ENCODE data around the gene ST8SIA3.

The ST8SIA3 gene

DNA sequence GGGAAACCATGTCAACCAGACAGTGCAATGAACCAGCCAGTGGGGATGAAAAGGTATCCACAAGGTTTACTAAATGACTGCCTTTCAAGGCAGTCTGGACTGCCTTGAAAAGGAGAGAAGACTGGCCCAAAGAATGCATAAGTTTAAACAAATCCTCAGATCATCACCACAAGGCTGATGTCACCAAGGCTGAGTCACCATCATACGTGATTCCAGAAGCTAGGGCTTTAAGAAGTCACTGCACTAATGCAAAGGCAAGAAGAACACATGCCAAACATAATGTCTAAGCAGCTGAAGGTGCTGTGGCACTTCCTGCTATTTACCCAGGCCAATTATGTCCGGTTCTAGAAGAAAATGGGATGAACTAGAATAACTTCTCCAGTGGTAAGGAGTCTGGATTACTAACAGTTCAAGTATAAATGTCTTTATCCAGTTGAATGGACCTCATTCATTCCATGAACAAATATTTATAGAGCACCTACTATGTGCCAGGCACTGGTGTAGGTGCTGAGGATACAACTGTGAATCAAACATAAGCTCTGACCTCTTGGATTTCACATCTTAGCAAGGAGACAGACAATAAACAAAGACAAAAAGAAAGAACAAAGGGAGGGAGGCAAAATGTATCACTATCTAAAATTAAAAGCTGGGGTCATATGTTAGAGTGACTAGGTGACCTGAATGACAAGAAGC lies 45.2 kb downstream of the ST8SIA3 start:
- H3K27ac ChIP-seq, result no peak overlapping the region
- TF ChIP-seq, protein P1, sequence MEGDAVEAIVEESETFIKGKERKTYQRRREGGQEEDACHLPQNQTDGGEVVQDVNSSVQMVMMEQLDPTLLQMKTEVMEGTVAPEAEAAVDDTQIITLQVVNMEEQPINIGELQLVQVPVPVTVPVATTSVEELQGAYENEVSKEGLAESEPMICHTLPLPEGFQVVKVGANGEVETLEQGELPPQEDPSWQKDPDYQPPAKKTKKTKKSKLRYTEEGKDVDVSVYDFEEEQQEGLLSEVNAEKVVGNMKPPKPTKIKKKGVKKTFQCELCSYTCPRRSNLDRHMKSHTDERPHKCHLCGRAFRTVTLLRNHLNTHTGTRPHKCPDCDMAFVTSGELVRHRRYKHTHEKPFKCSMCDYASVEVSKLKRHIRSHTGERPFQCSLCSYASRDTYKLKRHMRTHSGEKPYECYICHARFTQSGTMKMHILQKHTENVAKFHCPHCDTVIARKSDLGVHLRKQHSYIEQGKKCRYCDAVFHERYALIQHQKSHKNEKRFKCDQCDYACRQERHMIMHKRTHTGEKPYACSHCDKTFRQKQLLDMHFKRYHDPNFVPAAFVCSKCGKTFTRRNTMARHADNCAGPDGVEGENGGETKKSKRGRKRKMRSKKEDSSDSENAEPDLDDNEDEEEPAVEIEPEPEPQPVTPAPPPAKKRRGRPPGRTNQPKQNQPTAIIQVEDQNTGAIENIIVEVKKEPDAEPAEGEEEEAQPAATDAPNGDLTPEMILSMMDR (conservative IDR thresholded peaks at IDR 0.05), result no peak
- no peak for TF ChIP-seq ZFX (IDR thresholded peaks at IDR 0.05)

DNA sequence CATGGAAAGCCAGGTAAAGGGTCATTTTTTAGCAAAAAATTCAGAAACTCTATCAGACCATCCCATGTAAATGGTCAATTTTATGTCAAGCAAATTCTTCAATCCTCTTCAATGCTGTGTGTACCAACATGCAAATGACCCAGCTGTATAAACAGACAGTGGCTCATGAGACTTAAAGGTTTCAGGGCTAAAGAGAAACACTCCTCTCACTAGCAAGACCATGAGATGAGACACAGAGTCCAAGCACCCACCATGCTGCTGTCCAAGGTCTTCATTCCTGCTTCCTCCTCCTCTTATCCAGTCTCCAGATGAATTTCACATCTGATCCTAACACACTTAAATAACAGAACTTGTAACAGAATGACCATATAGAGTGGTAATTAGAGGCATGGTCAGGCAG lies 52.0 kb downstream of the ST8SIA3 start:
- no peak for TF ChIP-seq ZFX (IDR thresholded peaks at IDR 0.05)
- TF ChIP-seq, protein P1 (conservative IDR thresholded peaks at IDR 0.05), result no peak
- no peak overlapping the region for H3K27ac ChIP-seq

DNA sequence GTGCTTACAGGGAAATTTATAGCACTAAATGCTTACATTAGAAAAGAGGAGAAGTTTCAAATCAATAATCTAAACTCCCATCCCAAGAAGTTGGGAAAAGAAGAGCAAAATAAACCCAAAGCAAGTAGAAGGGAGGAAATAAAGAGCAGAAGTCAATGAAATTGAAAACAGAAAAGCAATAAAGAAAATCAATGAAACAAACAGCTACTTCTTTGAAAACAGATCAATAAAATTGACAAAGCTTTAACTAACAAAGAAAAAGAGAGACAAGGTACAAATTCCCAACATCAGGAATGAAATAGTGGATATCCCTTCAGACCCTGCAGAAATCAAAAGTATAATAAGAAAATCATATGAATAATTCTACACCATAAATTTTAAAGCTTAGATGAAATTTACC lies 57.3 kb downstream of the ST8SIA3 start:
- no peak for TF ChIP-seq ZFX (IDR thresholded peaks at IDR 0.05)
- TF ChIP-seq, protein P1 (conservative IDR thresholded peaks at IDR 0.05), result no peak
- H3K27ac ChIP-seq, result no peak overlapping the region

DNA sequence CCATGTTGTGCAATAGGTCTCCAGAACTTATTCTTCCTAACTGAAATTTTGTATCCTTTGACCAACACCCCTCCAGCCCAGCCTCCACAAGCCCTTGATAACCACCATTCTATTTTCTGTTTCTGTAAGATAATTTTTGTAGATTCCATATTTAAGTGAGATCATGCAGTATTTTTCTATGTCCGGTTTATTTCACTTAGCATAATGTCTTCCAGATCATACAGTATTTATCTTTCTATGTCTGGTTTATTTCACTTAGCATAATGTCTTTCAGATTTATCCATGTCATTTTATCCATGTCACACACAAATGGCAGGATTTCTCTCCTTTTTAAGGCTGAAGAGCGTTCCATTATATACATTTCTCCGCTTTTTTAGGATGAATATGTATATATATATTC lies 58.4 kb downstream of the ST8SIA3 start:
- no peak overlapping the region for H3K27ac ChIP-seq
- TF ChIP-seq, protein P1 (conservative IDR thresholded peaks at IDR 0.05), result no peak
- no peak for TF ChIP-seq ZFX (IDR thresholded peaks at IDR 0.05)

DNA sequence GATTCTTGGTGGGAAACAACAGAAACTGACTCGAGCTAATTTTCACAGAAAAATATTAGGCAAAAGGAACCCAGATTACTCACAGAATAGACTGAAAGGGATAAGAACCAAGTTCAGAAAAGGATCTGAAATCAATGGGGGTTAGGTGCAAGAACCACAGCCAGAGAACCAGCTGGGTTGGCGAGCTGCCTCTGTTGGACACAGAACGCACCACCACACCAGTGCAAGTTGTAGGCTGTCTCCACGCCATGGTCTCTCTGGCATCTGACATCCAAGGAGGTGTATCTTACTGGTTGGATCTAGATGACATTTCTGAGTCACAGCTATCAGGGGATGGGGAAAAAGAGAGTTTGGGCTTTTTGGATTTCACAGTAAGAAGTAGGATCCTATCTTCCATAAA lies 64.2 kb downstream of the ST8SIA3 start:
- no peak overlapping the region for H3K27ac ChIP-seq
- TF ChIP-seq, protein P1 (conservative IDR thresholded peaks at IDR 0.05), result no peak
- no peak for TF ChIP-seq ZFX (IDR thresholded peaks at IDR 0.05)

All from C4-2B (cell line).